ENCODE measurements around the gene CRIP3. TPM values are rescaled to one million over a fixed set of nuclear protein-coding genes. Genes with fewer than 3 reads are reported as not detected.

Gene CRIP3
- total RNA-seq, 1 donor from 2014 or later: not detected

GRCh38 chr6:43331470-43331869 lies 22.8 kb upstream of the CRIP3 start:
- no peak for TF ChIP-seq EZH2 (IDR thresholded peaks at IDR 0.05; ENCODE audit: insufficient read depth, low read length)
- no peak for TF ChIP-seq CTCF (IDR thresholded peaks at IDR 0.05; ENCODE audit: insufficient read depth, low read depth, low read length)

GRCh38 chr6:43328528-43328927 lies 19.9 kb upstream of the CRIP3 start:
- DNase-seq (ENCODE audit: low read depth) (no peak), FAIRE-seq (no peak)
- Mint-ChIP-seq H3K36me3 (ENCODE audit: low read depth, unreplicated experiment) (no peaks in the 10 kb centered on the region), H3K27ac (ENCODE audit: unreplicated experiment) (no peak overlapping the region), H3K27me3 (ENCODE audit: low read depth, unreplicated experiment) (no peaks in the 10 kb centered on the region), H3K9me3 (ENCODE audit: unreplicated experiment) (peaks cover 2% of the 10 kb centered on the region), H3K4me3 (ENCODE audit: unreplicated experiment) (no peak overlapping the region), H3K4me1 (ENCODE audit: low read depth, unreplicated experiment) (peaks cover 2% of the 10 kb centered on the region)
- Histone ChIP-seq H4K20me1 (ENCODE audit: insufficient read depth, low read length) (no peaks in the 10 kb centered on the region), H3K4me1 (ENCODE audit: insufficient read depth, low read length) (no peaks in the 10 kb centered on the region), H3K27me3 (ENCODE audit: insufficient read depth, low read length) (no peaks in the 10 kb centered on the region), H2AFZ (ENCODE audit: low read depth, low read length) (no peak overlapping the region), H3K4me2 (ENCODE audit: low read length) (no peak overlapping the region), H3K79me2 (ENCODE audit: insufficient read depth, low read length) (no peaks in the 10 kb centered on the region), H3K9me3 (ENCODE audit: insufficient read depth, low read depth, low read length) (no peaks in the 10 kb centered on the region), H3K9ac (ENCODE audit: low read length) (no peak overlapping the region), H3K27ac (ENCODE audit: low read depth, low read length) (no peak overlapping the region), H3K36me3 (ENCODE audit: insufficient read depth, low read length) (no peaks in the 10 kb centered on the region), H3K4me3 (ENCODE audit: insufficient read depth, low read depth, low read length) (no peak overlapping the region)
- TF ChIP-seq CTCF (IDR thresholded peaks at IDR 0.05; ENCODE audit: insufficient read depth, low read depth, low read length) (no peak), EZH2 (IDR thresholded peaks at IDR 0.05; ENCODE audit: insufficient read depth, low read length) (no peak)

More at GRCh38 chr6:43331470-43331869, 22.8 kb upstream of the CRIP3 start:
- Mint-ChIP-seq H3K27me3 (ENCODE audit: low read depth, unreplicated experiment) (no peaks in the 10 kb centered on the region), H3K4me3 (ENCODE audit: unreplicated experiment) (no peak overlapping the region), H3K9me3 (ENCODE audit: unreplicated experiment) (no peaks in the 10 kb centered on the region), H3K36me3 (ENCODE audit: low read depth, unreplicated experiment) (no peaks in the 10 kb centered on the region), H3K4me1 (ENCODE audit: low read depth, unreplicated experiment) (peaks cover 2% of the 10 kb centered on the region), H3K27ac (ENCODE audit: unreplicated experiment) (no peak overlapping the region)
- Histone ChIP-seq H3K4me2 (ENCODE audit: low read length) (no peak overlapping the region), H3K9ac (ENCODE audit: low read length) (no peak overlapping the region), H3K79me2 (ENCODE audit: insufficient read depth, low read length) (no peaks in the 10 kb centered on the region), H3K4me1 (ENCODE audit: insufficient read depth, low read length) (no peaks in the 10 kb centered on the region), H3K4me3 (ENCODE audit: insufficient read depth, low read depth, low read length) (no peak overlapping the region), H3K36me3 (ENCODE audit: insufficient read depth, low read length) (peaks cover 2% of the 10 kb centered on the region), H4K20me1 (ENCODE audit: insufficient read depth, low read length) (no peaks in the 10 kb centered on the region), H3K27ac (ENCODE audit: low read depth, low read length) (no peak overlapping the region), H3K27me3 (ENCODE audit: insufficient read depth, low read length) (no peaks in the 10 kb centered on the region), H3K9me3 (ENCODE audit: insufficient read depth, low read depth, low read length) (no peaks in the 10 kb centered on the region), H2AFZ (ENCODE audit: low read depth, low read length) (no peak overlapping the region)
- DNase-seq (ENCODE audit: low read depth) (no peak), FAIRE-seq (no peak)

- H3K79me2 ChIP-seq (ENCODE audit: insufficient read depth, low read length): no peaks in the 10 kb centered on the region
- no peak overlapping the region for H2AFZ ChIP-seq (ENCODE audit: low read depth, low read length)
- H3K27ac ChIP-seq (ENCODE audit: low read depth, low read length): no peak overlapping the region
- Mint-ChIP-seq H3K36me3 (ENCODE audit: low read depth, unreplicated experiment) (no peaks in the 10 kb centered on the region), H3K27me3 (ENCODE audit: low read depth, unreplicated experiment) (peaks cover 2% of the 10 kb centered on the region), H3K4me3 (ENCODE audit: unreplicated experiment) (no peak overlapping the region), H3K4me1 (ENCODE audit: low read depth, unreplicated experiment) (peaks cover 2% of the 10 kb centered on the region), H3K27ac (ENCODE audit: unreplicated experiment) (no peak overlapping the region), H3K9me3 (ENCODE audit: unreplicated experiment) (peaks cover 2% of the 10 kb centered on the region)
- H3K27me3 ChIP-seq (ENCODE audit: insufficient read depth, low read length): no peaks in the 10 kb centered on the region
- no peak for TF ChIP-seq CTCF (IDR thresholded peaks at IDR 0.05; ENCODE audit: insufficient read depth, low read depth, low read length)
- TF ChIP-seq EZH2 (IDR thresholded peaks at IDR 0.05; ENCODE audit: insufficient read depth, low read length): no peak
- no peaks in the 10 kb centered on the region for H3K4me1 ChIP-seq (ENCODE audit: insufficient read depth, low read length)
- no peak overlapping the region for H3K4me2 ChIP-seq (ENCODE audit: low read length)
- no peak overlapping the region for H3K9ac ChIP-seq (ENCODE audit: low read length)
- H3K36me3 ChIP-seq (ENCODE audit: insufficient read depth, low read length): no peaks in the 10 kb centered on the region
- FAIRE-seq (no peak), DNase-seq (ENCODE audit: low read depth) (no peak)
- H4K20me1 ChIP-seq (ENCODE audit: insufficient read depth, low read length): no peaks in the 10 kb centered on the region
- H3K4me3 ChIP-seq (ENCODE audit: insufficient read depth, low read depth, low read length): no peak overlapping the region
- H3K9me3 ChIP-seq (ENCODE audit: insufficient read depth, low read depth, low read length): no peaks in the 10 kb centered on the region
Observed at GRCh38 chr6:43325876-43326275, 17.2 kb upstream of the CRIP3 start.

Measured in astrocyte (in vitro differentiated cells and primary cell).